Stimulated activated memory B cell treated with anti-CD40 and anti-IgM and Interleukin-4, amounts not matched to agents 10 μg/mL and 1 μg/mL and 100 μg/mL, for 72 hours (primary cell): ENCODE measurements around the gene TIMP2.
A peak's percentile ranks its signal among the peaks of the same experiment; 100 is the strongest.

Experiments
- ATAC-seq: fragments of 150-1000 bp; cut with Tn5 transposase; 2 replicates; pipeline ENCODE4 v1.10.0; 2021
- H3K27ac Mint-ChIP-seq: one replicate; pipeline ENCODE4 v1.8.0; 2022; ENCODE audit warnings: mild to moderate bottlenecking, mixed read lengths
- H3K27me3 Mint-ChIP-seq: one replicate; pipeline ENCODE4 v1.8.0; 2022; ENCODE audit warnings: mixed read lengths
- H3K36me3 Mint-ChIP-seq: one replicate; pipeline ENCODE4 v1.8.0; 2022; ENCODE audit warnings: mixed read lengths
- H3K4me1 Mint-ChIP-seq: one replicate; pipeline ENCODE4 v1.8.0; 2022; ENCODE audit warnings: mixed read lengths
- H3K4me3 Mint-ChIP-seq: one replicate; pipeline ENCODE4 v1.8.0; 2022; ENCODE audit warnings: mild to moderate bottlenecking, moderate library complexity, mixed read lengths
- H3K9me3 Mint-ChIP-seq: one replicate; pipeline ENCODE4 v1.8.0; 2022; ENCODE audit warnings: mixed read lengths

TIMP2 gene

DNA sequence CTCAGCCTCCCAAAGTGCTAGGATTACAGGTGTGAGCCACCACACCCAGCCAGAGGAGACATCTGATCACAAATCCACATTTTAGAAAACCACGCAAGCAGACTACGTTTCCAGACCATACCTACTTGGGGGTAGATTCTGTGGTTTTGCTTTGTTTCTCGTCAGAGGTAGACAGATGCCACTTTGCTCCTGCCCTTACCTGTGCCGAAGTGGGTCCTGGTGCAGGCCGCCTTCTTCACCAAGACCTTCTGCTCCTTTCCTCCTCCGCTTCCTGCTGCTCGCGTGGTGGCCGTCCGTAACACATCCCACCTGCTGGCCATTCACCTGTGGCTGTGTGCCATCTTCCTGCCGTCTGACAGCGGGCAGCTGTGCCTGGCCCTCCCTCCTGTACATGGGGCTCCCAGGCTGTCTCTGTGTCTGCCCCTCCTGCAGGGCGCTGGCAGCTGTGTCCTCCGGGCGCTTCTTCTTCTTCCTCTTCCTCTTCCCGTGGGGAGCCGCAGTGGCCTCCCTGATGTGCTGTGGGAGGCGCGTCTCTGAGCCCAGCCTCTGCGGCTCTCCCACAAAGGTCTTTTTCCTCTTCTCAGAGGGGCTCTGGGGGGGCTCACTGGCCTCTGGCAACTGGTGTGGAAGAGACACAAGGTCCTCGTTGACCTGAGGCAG lies 121.9 kb downstream of the TIMP2 start:
- Mint-ChIP-seq H3K36me3 (peaks cover 82% of the 10 kb centered on the region), H3K9me3 (no peaks in the 10 kb centered on the region), H3K27me3 (no peaks in the 10 kb centered on the region), H3K4me3 (no peak overlapping the region), H3K27ac (peak overlapping the region; percentile 68), H3K4me1 (peaks cover 58% of the 10 kb centered on the region)
- ATAC-seq, result no peak
